ENCODE measurements around the gene SPN. TPM values are rescaled to one million over a fixed set of nuclear protein-coding genes. Genes with fewer than 3 reads are reported as not detected.

The SPN gene
- total and polyA plus RNA-seq, 2 donors (not counting 3 experiments of a cell fraction or from before 2014, with no cell fraction given), result not detected

- H3K79me2 ChIP-seq (ENCODE audit: control insufficient read depth, insufficient read depth, low read length), result no peaks in the 10 kb centered on the region
- POLR2A ChIA-PET, result no interaction called here
- H3K9me1 ChIP-seq (replicated peaks; ENCODE audit: control insufficient read depth, extremely low read depth, insufficient read depth, low read length), result no peaks in the 10 kb centered on the region
- no peak overlapping the region for H3K4me3 ChIP-seq (replicated peaks in 1 of 3; ENCODE audit: insufficient read depth in 1 of 3, low read depth in 1 of 3, low read length in 3 of 3)
- H3K4me2 ChIP-seq (ENCODE audit: insufficient read depth, low read length), result no peak overlapping the region
- no peaks in the 10 kb centered on the region for H4K20me1 ChIP-seq (replicated peaks; ENCODE audit: control insufficient read depth, extremely low read depth, insufficient read depth, low read length)
- dilution Hi-C loops (cut with MboI; ENCODE audit: extremely low pct_ligation_motif_present, low sequenced_read_pairs), result no loop called here
- BruUV-seq (replicated peaks), result no TSS peak
- H3K27ac ChIP-seq (ENCODE audit: insufficient read depth, low read depth, low read length), result no peak overlapping the region
- intact Hi-C loops (cut with micrococcal nuclease), result no loop called here
- no peak for DNase-seq (ENCODE audit: low read depth, low spot score)
- H2AFZ ChIP-seq (ENCODE audit: low read depth, low read length), result no peak overlapping the region
- CTCF ChIA-PET, result no interaction called here
- FAIRE-seq, result no peak
- H3K9me3 ChIP-seq (replicated peaks; ENCODE audit: control insufficient read depth, insufficient read depth, low read length), result no peaks in the 10 kb centered on the region
- H3K36me3 ChIP-seq (ENCODE audit: control insufficient read depth in 2 of 2, extremely low read depth in 1 of 2, insufficient read depth in 2 of 2, low read length in 2 of 2), result no peaks in the 10 kb centered on the region
- no peaks in the 10 kb centered on the region for H3K4me1 ChIP-seq (ENCODE audit: control insufficient read depth, extremely low read depth, insufficient read depth, low read length)
- TF ChIP-seq POLR2A (IDR thresholded peaks at IDR 0.05; ENCODE audit: low read depth, low read length) (no peak), MAX (IDR thresholded peaks at IDR 0.05; ENCODE audit: insufficient read depth, insufficient read length) (no peak), MYC (IDR thresholded peaks at IDR 0.05; ENCODE audit: low read depth, low read length) (no peak), CTCF (IDR thresholded peaks at IDR 0.05; ENCODE audit: extremely low read depth in 1 of 2, insufficient read depth in 1 of 2, low read depth in 1 of 2, low read length in 2 of 2) (no peak), POLR2AphosphoS5 (IDR thresholded peaks at IDR 0.05; ENCODE audit: insufficient read depth, low read depth, low read length) (no peak)
- H3K27me3 ChIP-seq (ENCODE audit: control insufficient read depth in 2 of 2, insufficient read depth in 2 of 2, low read length in 2 of 2), result no peaks in the 10 kb centered on the region
- no peak overlapping the region for H3K9ac ChIP-seq (replicated peaks; ENCODE audit: extremely low read depth, insufficient read depth, low read length)
Measured at GRCh38 chr16:29662729-29663015, 375 bp upstream of the SPN start.

GRCh38 chr16:29663807-29664090 is 702 bp downstream of the SPN start:
- ChIA-PET POLR2A (no interaction called here), CTCF (no interaction called here)
- Histone ChIP-seq H3K4me2 (ENCODE audit: insufficient read depth, low read length) (no peak overlapping the region), H3K4me1 (ENCODE audit: control insufficient read depth, extremely low read depth, insufficient read depth, low read length) (no peaks in the 10 kb centered on the region), H3K27me3 (ENCODE audit: control insufficient read depth in 2 of 2, insufficient read depth in 2 of 2, low read length in 2 of 2) (no peaks in the 10 kb centered on the region), H3K9me3 (replicated peaks; ENCODE audit: control insufficient read depth, insufficient read depth, low read length) (no peaks in the 10 kb centered on the region), H3K79me2 (ENCODE audit: control insufficient read depth, insufficient read depth, low read length) (no peaks in the 10 kb centered on the region), H2AFZ (ENCODE audit: low read depth, low read length) (no peak overlapping the region), H3K27ac (ENCODE audit: insufficient read depth, low read depth, low read length) (no peak overlapping the region), H3K4me3 (replicated peaks in 1 of 3; ENCODE audit: insufficient read depth in 1 of 3, low read depth in 1 of 3, low read length in 3 of 3) (no peak overlapping the region), H3K9ac (replicated peaks; ENCODE audit: extremely low read depth, insufficient read depth, low read length) (no peak overlapping the region), H3K9me1 (replicated peaks; ENCODE audit: control insufficient read depth, extremely low read depth, insufficient read depth, low read length) (no peaks in the 10 kb centered on the region), H3K36me3 (ENCODE audit: control insufficient read depth in 2 of 2, extremely low read depth in 1 of 2, insufficient read depth in 2 of 2, low read length in 2 of 2) (no peaks in the 10 kb centered on the region), H4K20me1 (replicated peaks; ENCODE audit: control insufficient read depth, extremely low read depth, insufficient read depth, low read length) (no peaks in the 10 kb centered on the region)
- intact Hi-C loops (cut with micrococcal nuclease) (no loop called here), dilution Hi-C loops (cut with MboI; ENCODE audit: extremely low pct_ligation_motif_present, low sequenced_read_pairs) (no loop called here)
- TF ChIP-seq POLR2AphosphoS5 (IDR thresholded peaks at IDR 0.05; ENCODE audit: insufficient read depth, low read depth, low read length) (no peak), JUN (IDR thresholded peaks at IDR 0.05; ENCODE audit: borderline replicate concordance, insufficient read depth, insufficient read length, low read depth) (no peak), FOS (IDR thresholded peaks at IDR 0.05; ENCODE audit: borderline replicate concordance, insufficient read depth, low read length) (no peak), MYC (IDR thresholded peaks at IDR 0.05; ENCODE audit: low read depth, low read length) (no peak), EZH2 (IDR thresholded peaks at IDR 0.05; ENCODE audit: borderline replicate concordance, low read depth, low read length, severe bottlenecking) (no peak), GATA2 (IDR thresholded peaks at IDR 0.05; ENCODE audit: insufficient read depth, insufficient read length, low read depth, low read length) (no peak), MAX (IDR thresholded peaks at IDR 0.05; ENCODE audit: insufficient read depth, insufficient read length) (no peak), POLR2A (IDR thresholded peaks at IDR 0.05; ENCODE audit: low read depth, low read length) (no peak), CTCF (IDR thresholded peaks at IDR 0.05; ENCODE audit: extremely low read depth in 1 of 2, insufficient read depth in 1 of 2, low read depth in 1 of 2, low read length in 2 of 2) (no peak)
- no peak for DNase-seq (ENCODE audit: low read depth, low spot score)
- no peak for FAIRE-seq
- no TSS peak for BruUV-seq (replicated peaks)
